ENCODE results near the gene ZDHHC18. TPM values are rescaled to one million over a fixed set of nuclear protein-coding genes. Genes with fewer than 3 reads are reported as not detected.
"Not testable (repeated sequence)": the region's sequence is repeated elsewhere in the genome, so short reads cannot be mapped to it uniquely, and the experiment has no call there.

The ZDHHC18 gene
- total and polyA plus RNA-seq, 7 donors: 7.5 to 19.4 (median 12.3) TPM

- no peak overlapping the region for H3K4me3 ChIP-seq
- WGBS, 2 donors: 92 to 93% methylated on average over 3 of the region's 3 CpGs
- no peaks in the 10 kb centered on the region for H3K9me3 ChIP-seq
- H3K27me3 ChIP-seq: no peaks in the 10 kb centered on the region
- no peak overlapping the region for H3K27ac ChIP-seq
- H3K4me1 ChIP-seq: peaks cover 0 to 33% (median 28%) of the 10 kb centered on the region in 4 donors
- no peak for TF ChIP-seq EP300 (IDR thresholded peaks at IDR 0.05)
- no peak for TF ChIP-seq POLR2A (IDR thresholded peaks at IDR 0.05)
- no peak for TF ChIP-seq CTCF (IDR thresholded peaks at IDR 0.05)
- TF ChIP-seq POLR2AphosphoS5 (IDR thresholded peaks at IDR 0.05): no peak
- DNase-seq: no peak
- H3K36me3 ChIP-seq: peaks cover 15 to 43% (median 31%) of the 10 kb centered on the region in 4 donors
- intact Hi-C loops (cut with DNase I): no loop called here
Measured at GRCh38 chr1:26831059-26831458, 4.6 kb downstream of the ZDHHC18 start.

- H3K27me3 ChIP-seq: no peaks in the 10 kb centered on the region
- peaks cover 0 to 31% (median 25%) of the 10 kb centered on the region in 4 donors for H3K4me1 ChIP-seq
- no peak for TF ChIP-seq POLR2AphosphoS5 (IDR thresholded peaks at IDR 0.05)
- TF ChIP-seq POLR2A (IDR thresholded peaks at IDR 0.05): no peak
- TF ChIP-seq EP300 (IDR thresholded peaks at IDR 0.05): no peak
- TF ChIP-seq CTCF (IDR thresholded peaks at IDR 0.05): no peak
- H3K36me3 ChIP-seq: peaks cover 15 to 48% (median 32%) of the 10 kb centered on the region in 4 donors
- WGBS, 2 donors: 54 to 68% methylated on average over 3 of the region's 3 CpGs
- H3K4me3 ChIP-seq: no peak overlapping the region
- no peaks in the 10 kb centered on the region for H3K9me3 ChIP-seq
- no peak overlapping the region for H3K27ac ChIP-seq
- intact Hi-C loops (cut with DNase I): no loop called here
- DNase-seq: no peak
Measured at GRCh38 chr1:26831546-26832248, 5.2 kb downstream of the ZDHHC18 start.

DNA sequence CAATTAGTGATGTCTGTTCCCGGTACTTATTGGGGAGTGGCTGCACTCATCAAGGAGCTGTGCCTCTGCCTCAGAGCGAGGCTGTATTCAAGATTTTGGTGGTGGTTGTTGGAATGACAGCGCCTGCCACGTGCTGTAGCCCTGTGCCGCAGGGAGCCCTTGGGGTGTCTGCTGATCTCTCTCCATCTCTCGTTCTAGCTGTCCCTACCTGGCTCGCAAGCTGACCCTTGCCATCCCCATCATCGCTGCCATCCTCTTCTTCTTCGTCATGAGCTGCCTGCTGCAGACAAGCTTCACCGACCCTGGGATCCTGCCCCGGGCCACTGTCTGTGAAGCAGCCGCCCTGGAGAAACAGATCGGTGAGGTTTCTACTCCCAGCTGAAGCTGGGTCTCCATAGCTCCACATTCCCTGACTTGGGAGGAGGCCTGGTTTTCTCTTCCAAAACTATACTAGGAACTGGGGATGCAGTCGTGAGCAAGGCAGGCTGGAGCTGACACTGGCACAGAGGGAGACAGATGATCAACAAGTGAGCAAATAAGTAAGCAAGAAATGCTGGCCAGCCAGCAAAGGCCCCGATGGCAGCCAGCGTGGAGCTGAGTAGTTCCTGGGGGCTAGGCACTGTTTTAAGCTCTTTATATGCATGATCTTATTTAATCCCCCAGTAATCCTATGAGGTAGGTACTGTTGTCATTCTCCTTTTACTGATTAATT is 5.9 kb downstream of the ZDHHC18 start:
- intact Hi-C loops (cut with DNase I): no loop called here
- Histone ChIP-seq H3K27me3 (no peaks in the 10 kb centered on the region), H3K36me3 (peaks cover 15 to 51% (median 32%) of the 10 kb centered on the region in 4 donors), H3K4me3 (no peak overlapping the region), H3K27ac (no peak overlapping the region), H3K4me1 (peaks cover 0 to 28% (median 22%) of the 10 kb centered on the region in 4 donors), H3K9me3 (no peaks in the 10 kb centered on the region)
- 93 to 94% methylated on average over 16 of the region's 16 CpGs for WGBS, 2 donors
- TF ChIP-seq POLR2A (IDR thresholded peaks at IDR 0.05) (no peak), POLR2AphosphoS5 (IDR thresholded peaks at IDR 0.05) (no peak), CTCF (IDR thresholded peaks at IDR 0.05) (no peak), EP300 (IDR thresholded peaks at IDR 0.05) (no peak)
- no peak for DNase-seq

- Histone ChIP-seq H3K27me3 (no peaks in the 10 kb centered on the region), H3K4me1 (peaks cover 0 to 15% (median 8%) of the 10 kb centered on the region in 4 donors), H3K4me3 (no peak overlapping the region), H3K9me3 (no peaks in the 10 kb centered on the region), H3K36me3 (peaks cover 15 to 63% (median 35%) of the 10 kb centered on the region in 4 donors), H3K27ac (no peak overlapping the region)
- TF ChIP-seq EP300 (IDR thresholded peaks at IDR 0.05) (no peak), CTCF (IDR thresholded peaks at IDR 0.05) (no peak), POLR2AphosphoS5 (IDR thresholded peaks at IDR 0.05) (no peak), POLR2A (IDR thresholded peaks at IDR 0.05) (no peak)
- intact Hi-C loops (cut with DNase I): no loop called here
- WGBS, 2 donors: 63 to 81% methylated on average over 23 of the region's 23 CpGs
- no peak for DNase-seq
Measured at GRCh38 chr1:26833432-26834405, 7.2 kb downstream of the ZDHHC18 start.

GRCh38 chr1:26837665-26838064 is 11.2 kb downstream of the ZDHHC18 start:
- intact Hi-C loops (cut with DNase I); H3K9me3 ChIP-seq; H3K4me3 ChIP-seq; H3K4me1 ChIP-seq; H3K27me3 ChIP-seq; DNase-seq; H3K27ac ChIP-seq: not testable (repeated sequence)
- peaks cover 15 to 89% (median 35%) of the 10 kb centered on the region in 4 donors for H3K36me3 ChIP-seq
- WGBS, 2 donors: 95 to 96% methylated on average over 5 of the region's 5 CpGs
